GM12873 (cell line): Measurements from ENCODE around the gene ELP1.

Source experiments
- CTCF ChIP-seq: IDR thresholded peaks from 2 replicates; pipeline ENCODE4 v1.5.1; 2012; ENCODE audit warnings: low read depth, mild to moderate bottlenecking, moderate library complexity, low read length, control low read depth; ENCODE audit not compliant: insufficient read depth; ENCODE audit errors: missing control alignments

ELP1 gene

GRCh38 chr9:108845947-108846346 lies 88.0 kb downstream of the ELP1 start:
- TF ChIP-seq CTCF, result no peak

- no peak for TF ChIP-seq CTCF
Measured at GRCh38 chr9:108845507-108845906, 88.4 kb downstream of the ELP1 start.

GRCh38 chr9:108844856-108845255 lies 89.1 kb downstream of the ELP1 start:
- no peak for TF ChIP-seq CTCF

GRCh38 chr9:108844391-108844790 lies 89.5 kb downstream of the ELP1 start:
- no peak for TF ChIP-seq CTCF

GRCh38 chr9:108842610-108843295 lies 91.2 kb downstream of the ELP1 start:
- TF ChIP-seq CTCF, result no peak

GRCh38 chr9:108838017-108838416 lies 95.9 kb downstream of the ELP1 start:
- no peak for TF ChIP-seq CTCF

GRCh38 chr9:108837530-108837929 lies 96.4 kb downstream of the ELP1 start:
- TF ChIP-seq CTCF, result no peak
